Left lobe of liver (tissue), 2 donors: Measurements from ENCODE around the gene MITF. TPM values are rescaled to one million over a fixed set of nuclear protein-coding genes. Genes with fewer than 3 reads are reported as not detected.
"Not testable (repeated sequence)": the region's sequence is repeated elsewhere in the genome, so short reads cannot be mapped to it uniquely, and the experiment has no call there.

Source experiments
- ATAC-seq: fragments of 200-7000 bp; cut with Tn5 transposase; one replicate; pipeline ENCODE4 v1.9.1; 2020; ENCODE audit warnings: mild to moderate bottlenecking, moderate library complexity
- DNase-seq: peaks from one replicate; pipeline ENCODE4 v3.0.0-alpha.2; 2020; ENCODE audit warnings: low spot score
- total RNA-seq: library from RNA; stranded (reverse); gene quantifications from one replicate; pipeline ENCODE4 v1.2.1, GENCODE V29; 2021
- donor health status: DM: no; HTN: no; CAD: no; lungs with moderate emphysema.
- donor health status: DM: no; HTN: yes; CAD: no.

MITF gene
- total RNA-seq, 1 donor from 2014 or later: 4.3 TPM

DNA sequence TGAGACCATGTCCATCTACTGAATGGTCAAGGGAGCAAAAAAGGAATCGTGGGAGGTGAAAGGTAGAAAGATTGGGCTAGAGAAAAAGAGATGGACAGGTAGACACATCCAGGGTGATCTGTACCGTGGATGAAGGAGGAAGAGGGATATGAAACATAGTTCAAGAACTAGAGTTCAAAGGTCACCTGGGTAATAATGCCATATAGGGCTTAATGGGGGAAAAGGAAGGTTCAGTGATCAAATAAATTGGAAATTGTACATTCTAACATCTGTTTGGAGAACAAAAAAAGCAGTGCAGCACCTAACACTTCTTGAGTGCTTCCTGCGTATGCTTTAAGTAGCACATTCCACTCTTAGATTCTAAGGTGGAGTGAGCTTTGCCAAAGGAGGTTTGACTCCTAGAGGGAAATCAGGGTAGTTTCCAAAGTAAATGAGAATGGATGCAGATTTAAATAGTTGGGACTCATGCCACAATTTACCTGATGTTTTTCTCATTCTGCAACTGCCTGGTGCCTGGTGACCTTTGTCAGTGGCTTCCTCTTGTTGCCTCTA lies 46.6 kb downstream of the MITF start:
- DNase-seq: no peak
- no peak for ATAC-seq

DNA sequence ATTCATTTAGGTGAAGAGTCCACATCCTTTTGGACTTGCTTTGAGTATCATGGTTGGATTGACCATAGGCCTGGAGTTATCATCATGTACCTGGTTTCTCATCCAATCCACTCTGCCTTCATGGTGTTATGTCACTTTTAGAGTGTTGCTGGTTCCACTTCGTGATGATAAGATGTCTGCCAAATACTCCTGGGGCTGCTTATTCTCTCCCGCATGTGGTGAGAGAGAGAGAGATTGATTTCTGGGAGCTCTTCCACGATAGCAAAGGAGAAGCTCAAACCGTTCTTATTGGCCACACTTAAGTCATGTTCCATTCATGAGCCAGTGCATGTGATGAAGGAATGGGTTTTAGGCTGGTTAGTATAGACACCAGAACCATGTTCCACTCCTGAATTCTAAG lies 47.6 kb downstream of the MITF start:
- DNase-seq (no peak), ATAC-seq (no peak)

DNA sequence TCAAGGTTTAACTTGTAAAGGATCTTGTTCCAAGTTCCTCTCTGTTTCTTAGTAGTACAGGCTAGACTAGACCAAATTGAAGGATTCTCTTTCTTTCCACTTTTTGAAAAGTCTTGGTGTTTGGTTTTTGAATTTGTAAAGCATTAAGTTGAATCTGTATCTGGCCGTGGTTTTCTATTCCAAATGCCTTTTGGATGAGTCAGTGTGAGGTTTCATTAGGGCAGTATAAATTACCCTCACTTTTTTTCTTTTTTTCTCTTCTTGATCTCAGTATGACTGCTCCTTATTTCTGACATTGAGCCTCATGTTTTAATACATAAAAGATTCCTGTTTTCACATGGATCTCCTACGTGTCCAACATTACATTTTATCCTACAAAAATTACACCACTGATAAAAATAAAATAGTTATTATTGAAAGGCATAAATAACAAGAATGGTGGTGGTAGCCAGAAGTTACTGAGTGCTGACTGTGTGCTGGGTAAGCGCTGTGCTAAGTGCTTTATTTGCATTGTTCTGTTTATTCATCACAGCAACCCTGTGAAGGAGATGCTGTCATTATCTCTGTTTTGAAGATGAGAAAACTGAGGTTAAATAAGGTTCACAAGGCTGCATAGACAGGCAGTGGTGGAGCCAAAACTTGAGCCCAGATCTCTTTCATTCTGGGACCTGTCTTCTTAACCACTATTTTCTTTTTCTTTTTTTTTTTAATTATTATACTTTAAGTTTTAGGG lies 48.3 kb downstream of the MITF start:
- DNase-seq (no peak), ATAC-seq (no peak)

DNA sequence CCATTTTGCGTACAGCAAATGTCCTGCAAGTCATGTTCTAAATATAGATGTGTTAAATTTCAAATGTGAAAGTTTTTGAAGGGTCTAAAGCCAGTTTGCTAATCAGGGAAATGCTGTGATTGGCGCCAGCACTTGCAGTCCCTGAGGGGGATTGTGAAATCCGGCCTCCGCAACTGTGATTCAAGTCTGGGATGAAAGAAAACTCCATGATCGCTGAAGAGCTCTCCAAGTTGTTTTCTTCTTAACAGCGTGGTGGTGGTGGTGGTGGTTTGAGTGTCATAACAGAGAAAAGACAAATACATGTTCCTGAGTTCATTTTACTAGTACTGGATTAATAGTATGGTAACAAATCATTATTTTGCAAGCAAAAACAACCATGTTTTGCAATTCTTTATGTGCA lies 51.8 kb downstream of the MITF start:
- no peak for DNase-seq
- ATAC-seq: peak; percentile 40

DNA sequence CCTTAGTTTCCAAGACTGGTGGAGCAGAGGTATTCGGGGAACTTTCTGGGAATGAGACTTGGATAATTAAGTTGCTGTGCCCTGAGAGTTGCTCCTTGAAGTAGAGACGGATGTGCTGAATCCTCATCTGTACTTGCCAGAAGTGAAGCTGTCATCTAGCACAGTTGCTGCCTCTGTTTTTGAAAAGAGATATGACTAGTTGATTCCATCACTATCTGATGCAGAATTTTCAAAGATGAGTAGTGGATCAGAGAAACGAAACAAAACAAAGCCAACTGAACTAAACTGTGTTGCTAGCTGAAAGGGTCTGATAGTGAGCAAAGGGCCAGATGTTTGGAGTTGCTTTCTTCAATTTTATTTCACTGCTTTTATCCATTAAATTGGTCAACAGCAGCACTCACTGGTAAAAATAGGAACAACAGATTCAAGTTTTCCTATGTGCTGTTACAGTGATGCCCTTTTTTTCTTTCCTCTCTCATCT lies 52.7 kb downstream of the MITF start:
- ATAC-seq (peak; percentile 53), DNase-seq (no peak)

DNA sequence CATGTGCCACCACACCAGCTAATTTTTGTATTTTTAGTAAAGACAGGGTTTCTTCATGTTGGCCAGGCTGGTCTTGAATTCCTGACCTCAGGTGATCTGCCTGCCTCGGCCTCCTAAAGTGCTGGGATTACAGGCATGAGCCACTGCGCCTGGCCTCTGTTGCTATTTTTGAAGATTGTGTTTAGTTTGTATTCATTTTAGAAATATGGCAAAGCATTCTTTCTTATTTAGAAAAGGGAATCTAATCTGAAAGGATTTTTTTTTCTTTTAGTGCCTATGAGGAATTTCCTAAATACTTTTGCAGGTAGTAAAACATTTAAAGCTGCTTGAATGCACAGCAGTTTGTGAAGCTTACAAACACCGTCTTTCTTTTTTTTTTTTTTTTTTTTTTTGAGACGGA lies 56.9 kb downstream of the MITF start:
- not testable (repeated sequence) for DNase-seq, ATAC-seq

DNA sequence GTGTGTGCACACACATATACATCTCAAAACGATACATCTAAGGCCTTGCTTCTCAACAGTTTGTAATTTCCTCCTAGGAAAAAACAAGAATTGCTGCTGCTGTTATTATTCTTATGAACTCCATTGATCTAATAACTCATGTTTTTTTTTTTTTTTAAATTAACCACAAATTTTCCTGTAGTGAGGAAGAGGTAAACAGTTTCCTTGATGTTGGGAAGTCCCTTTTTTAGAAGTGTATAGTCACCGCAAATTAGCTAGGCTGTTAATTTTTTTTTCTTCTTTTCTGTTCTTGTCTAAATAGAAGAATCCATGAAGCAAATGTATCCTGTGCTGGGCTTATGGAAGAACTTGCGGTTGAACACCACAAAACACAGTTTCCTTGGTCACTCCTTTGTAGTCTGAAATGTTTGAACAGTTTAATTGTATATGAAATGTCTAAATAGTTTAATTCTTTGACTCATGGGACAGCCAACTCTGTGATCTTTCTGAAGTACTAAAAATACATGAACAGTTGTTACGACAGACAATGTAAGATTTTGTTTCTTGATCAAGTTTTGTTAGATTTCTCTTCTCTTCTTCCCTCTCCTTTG lies 64.5 kb downstream of the MITF start:
- DNase-seq (no peak), ATAC-seq (no peak)

DNA sequence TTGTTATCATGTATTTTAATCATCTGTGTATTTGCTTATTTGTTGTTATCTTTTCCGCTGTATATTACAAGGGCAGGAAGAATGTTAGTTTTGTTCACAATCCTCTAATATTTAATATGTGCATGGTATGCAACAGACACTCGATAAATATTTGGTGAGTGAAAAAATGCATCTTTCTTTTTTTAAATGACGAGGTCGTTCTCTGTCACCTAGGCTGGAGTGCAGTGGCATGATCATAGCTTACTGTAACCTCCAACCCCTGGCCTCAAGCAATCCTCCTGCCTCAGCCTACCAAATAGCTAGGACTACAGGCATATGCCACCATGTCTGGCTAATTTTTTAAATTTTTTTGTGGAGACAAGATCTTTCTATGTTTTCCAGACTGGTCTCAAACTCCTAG lies 66.2 kb downstream of the MITF start:
- no peak for DNase-seq
- ATAC-seq: no peak

DNA sequence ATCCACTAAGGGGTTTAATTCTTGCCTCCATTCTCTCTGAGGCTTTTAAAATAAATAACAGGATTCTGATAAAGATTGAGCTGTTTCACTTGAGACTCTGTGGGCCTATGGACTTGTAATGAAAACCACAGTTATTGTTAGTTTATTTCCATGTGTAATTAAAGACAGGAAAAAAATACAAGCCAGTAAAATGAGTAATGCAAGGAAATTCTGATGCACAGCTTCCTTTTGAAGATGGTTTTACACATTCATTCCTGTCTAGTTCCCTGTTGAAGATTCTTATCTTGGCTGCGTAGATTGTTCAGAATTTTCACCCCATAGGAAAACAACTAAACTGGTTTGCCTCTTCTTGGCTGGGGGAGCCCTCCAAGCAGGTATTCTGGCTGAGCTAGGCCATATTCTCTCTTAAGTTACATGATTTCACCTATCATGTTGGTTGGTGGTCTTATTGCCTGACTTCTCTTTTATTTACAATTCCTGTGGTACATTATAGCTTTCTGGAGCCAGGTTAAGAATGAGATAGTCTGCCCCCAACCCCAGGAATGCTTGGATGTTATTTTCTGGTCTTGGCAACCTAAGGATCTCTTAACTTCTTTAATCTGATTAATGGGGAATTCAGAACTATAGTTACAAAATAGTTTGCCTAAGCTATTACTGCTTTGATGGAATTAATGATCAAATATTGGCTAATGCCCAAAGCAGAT lies 67.6 kb downstream of the MITF start:
- ATAC-seq (no peak), DNase-seq (no peak)

DNA sequence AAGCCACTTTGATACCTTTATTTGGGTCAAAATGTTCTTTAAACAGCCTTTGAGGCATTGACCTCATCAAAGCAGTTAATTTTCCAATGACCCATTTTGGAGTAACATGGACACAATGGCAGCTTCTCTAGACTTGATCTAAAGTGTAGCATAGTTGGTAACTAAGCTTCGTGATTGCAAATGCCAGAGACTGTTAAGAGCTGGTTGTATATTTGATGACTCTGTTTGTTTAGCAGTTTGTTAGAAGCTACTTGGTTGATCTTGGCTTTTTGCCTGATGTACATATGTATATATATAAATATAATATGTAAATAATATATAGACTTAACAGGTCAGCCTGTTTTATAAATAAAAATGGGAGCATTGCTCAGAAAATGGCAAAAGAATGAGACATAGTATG lies 68.4 kb downstream of the MITF start:
- no peak for DNase-seq
- no peak for ATAC-seq

DNA sequence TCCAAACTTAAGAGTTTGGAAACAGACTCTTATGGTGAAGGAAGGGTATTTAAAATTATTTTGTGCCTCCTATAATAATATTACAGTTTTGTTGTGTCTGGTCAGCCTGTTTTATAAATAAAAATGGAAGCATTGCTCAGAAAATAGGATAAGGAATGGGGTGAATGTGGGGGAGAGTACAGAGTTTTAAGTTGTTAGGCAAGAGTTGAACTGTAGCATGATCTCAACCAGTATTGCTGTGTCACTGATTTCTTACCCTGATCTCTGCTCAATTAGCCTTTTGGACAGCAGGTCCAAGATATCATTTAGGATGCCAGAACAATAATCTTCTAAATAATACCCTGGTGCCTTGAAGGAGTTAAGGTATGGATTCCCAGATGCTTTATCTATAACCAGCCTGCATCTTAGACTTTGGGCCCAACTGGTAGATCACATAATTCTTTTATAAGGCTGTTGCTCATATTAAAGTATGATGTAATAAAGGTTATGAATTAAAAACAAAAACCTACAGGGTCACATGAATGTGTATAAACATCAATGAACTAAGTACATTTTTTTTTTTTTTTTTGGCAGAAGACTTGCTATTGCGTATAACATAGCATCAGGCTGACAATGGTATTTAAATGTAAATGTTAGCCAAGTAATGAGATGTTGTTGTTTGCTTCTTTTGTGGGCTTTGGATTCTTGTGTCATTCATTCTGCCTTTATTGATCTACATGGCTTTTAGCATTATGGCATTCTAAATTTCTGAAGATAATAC lies 70.0 kb downstream of the MITF start:
- no peak for ATAC-seq
- no peak for DNase-seq

DNA sequence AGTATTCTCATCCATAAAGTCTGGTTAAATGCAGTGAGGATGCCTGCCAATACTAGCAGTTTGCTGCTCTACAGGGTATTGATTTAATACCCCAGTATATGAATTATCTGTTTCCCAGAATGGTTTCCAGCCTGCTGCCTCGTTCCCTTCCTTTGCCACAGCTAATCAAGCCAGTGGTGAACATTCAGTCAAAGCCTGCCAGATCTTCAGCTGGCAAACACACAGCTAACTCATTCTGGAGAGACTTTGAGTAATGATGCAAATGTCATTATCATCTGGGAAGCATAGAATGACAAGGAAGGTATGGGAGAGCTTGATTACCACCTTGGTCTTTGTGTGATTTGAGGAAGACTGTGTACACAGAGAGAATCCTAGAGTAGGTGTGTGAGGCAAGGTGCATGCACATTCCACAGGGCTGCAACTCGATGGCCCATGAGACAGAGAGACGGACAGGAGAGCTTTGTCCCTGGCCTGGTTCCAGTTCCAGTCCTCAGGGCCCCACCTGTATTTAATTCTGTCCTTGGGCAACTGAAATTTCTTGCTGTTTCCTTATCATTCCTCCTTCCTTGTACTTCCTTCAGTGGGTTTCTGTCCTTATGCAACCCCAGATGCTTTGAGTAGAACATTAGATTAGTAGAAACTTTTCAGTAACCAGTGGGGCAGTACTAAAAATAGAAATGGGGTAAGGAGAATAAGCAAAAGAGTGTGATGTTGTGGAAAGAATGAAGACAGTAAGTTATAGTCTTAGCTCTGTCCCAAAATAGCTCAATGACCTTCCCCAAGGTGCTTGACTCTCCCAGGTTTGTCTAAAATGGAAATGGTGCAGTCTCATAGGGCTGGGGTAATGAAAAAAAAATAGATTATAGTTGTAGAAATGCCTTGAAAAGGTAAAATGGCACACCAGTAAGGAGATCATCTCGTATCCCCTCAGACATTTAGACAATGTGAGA lies 72.5 kb downstream of the MITF start:
- ATAC-seq (no peak), DNase-seq (no peak)

DNA sequence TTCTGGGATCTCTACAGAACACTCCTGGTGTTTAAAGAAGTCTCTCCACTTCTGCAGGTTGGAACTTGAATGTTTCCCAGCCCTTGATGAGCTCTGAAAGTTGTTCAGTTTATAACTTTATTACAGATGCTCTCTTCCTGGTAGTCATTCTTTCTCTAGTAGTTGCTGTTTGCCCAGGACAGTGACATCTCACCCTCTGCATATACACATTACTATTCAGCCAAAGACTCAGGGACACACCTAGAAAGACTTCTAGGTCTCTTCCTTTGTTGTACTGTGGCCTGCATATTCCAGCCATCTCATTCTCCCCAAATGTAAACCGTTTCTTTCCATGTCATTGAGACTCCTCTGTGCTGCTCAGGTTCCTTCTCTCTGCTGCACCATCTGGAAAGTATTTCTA lies 76.7 kb downstream of the MITF start:
- DNase-seq (no peak), ATAC-seq (no peak)

DNA sequence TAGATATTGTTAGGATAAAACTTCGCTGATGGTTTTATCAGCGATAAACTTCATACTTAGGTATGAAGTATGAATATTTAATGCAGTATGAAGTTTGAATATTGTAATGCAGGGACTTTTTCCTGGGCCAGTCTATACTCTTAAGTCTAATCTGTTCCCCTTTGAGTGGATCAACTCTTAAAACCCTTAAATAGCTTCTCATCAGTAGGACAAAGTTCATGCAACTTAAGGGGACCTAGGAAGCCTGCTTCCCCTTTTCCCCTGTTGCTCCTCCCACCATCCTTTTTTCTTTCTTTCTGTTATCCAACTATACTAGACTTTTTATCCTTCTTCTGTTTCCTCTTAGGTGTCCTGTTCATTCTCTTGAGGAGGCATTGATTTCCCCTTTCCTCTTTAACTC lies 78.7 kb downstream of the MITF start:
- no peak for ATAC-seq
- no peak for DNase-seq

DNA sequence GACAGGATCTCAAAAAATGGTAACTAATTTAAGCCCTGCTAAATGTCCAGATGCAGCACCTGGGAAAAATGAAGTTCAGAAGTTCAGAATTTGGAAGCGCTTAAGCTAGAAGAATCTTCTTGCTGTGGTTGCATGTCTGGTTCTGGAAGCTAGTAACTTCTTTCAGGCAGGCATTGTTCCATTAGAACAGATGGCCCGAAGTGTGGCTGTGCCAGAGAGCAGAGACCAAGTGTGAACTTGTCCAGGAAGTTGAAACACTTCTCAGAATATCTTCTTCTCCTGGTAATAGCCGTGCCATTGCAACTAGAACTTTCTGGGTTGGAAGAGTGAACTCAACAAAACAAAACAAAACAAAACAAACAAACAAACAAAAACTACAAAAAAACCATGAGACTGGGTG lies 80.0 kb downstream of the MITF start:
- peak; percentile 23 for ATAC-seq

DNA sequence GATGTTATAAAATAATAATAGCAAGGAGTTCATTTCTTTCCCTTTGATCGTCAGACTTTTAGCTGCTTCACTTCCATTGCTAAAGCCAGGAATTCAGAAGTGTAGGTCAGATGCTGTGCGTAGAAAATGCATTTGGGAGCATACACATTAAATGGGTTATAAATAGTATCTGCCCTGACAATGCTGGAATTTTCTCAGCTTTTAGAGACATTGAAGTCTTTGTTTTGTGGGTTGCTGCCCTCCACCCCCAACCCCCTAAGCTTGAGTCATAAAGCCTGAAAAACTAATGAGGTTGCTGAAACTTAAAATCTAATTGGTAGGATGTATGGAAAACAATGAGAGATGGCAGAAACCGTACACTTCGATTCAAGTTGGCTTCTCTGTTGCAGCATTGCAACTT lies 81.9 kb downstream of the MITF start:
- ATAC-seq (no peak), DNase-seq (no peak)

More for the DNA sequence above, 80.0 kb downstream of the MITF start:
- no peak for DNase-seq

DNA sequence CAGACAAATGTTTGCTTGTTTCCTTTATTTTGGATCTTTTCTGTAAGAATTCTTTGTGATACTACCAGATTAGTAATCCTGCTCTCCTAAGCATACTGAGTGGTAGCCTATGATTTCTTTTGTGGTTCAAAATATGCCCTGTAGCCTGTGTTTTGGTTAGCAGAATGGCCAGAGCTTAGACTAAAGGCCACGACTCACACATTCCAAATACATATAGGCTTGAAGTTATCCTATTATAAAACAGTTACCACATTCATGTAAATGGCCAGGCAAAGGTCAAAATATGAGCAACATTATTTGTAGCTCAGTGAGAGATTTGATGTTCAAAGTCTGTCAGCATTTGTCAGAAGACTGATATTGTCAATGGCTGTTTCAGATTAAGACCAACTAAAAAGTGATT lies 84.5 kb downstream of the MITF start:
- DNase-seq (no peak), ATAC-seq (no peak)

DNA sequence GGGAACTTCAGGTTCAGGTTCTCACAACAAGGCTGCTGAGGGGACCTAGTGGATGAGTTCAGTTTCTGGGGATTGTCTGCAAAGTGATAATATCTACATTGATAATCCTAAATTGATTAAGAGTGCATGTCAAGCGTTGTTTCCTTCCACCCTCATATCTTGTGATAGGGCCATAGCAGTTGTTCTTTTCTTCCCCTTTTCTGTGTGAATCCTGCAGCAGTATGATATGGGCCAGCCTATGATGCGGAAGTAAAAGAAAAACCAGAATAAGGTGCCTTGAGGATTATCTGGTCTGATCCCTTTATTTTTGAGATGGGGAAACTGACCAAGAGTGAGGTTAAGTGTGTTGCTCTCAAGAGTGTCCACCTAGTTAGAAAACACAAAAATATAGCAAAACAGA lies 86.2 kb downstream of the MITF start:
- ATAC-seq (no peak), DNase-seq (no peak)

DNA sequence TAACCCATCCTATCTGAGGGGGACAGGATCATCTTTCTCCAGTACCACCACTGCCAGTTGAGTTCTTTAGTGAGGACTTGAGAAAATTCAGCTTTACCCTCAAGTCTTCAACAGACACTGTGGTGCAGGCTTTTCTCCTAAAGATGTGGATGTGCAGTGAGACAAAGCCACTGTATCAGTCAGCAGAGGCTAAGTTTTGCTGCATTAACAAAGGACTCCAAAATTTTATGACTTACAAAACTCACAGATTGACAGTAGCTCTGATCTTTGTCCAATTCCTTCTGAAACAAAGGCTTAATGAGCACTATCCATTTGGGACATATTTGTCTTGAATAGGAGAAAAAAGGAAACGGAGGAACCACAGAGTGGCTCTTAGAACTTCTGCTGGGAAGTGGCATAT lies 87.9 kb downstream of the MITF start:
- ATAC-seq: no peak
- DNase-seq: no peak

DNA sequence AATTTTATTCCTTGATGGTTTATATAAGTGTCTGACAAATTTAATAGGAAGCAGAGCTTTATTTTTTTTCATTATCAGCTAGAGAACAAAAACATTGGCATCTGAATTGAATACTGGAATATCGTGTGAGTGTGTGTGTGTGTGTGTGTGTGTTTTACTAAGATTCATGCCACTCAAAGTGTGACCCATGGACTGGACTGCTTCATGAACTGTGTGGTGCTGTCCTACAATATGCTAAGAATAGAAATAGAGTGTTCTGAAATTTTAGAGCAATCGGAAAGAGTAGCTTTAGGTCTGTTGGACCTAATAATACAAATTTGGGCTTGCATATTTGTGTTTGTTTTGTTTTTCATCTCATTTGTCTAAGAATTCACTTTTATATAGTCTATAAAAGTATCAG lies 89.6 kb downstream of the MITF start:
- no peak for ATAC-seq
- no peak for DNase-seq
